HG02840 (cell line): ENCODE data around the gene ANGEL2.
A peak's percentile ranks its signal among the peaks of the same experiment; 100 is the strongest.

Experiments used
- ATAC-seq: cut with Tn5 transposase; IDR thresholded peaks from one replicate; pipeline ENCODE4 v1.9.1; 2021; ENCODE audit warnings: mild to moderate bottlenecking, moderate library complexity, moderate number of reproducible peaks; ENCODE audit not compliant: unreplicated experiment, low FRiP score

ANGEL2 gene

GRCh38 chr1:212954514-212954913, 61.2 kb downstream of the ANGEL2 start:
- ATAC-seq: no peak

GRCh38 chr1:212953321-212953720, 62.3 kb downstream of the ANGEL2 start:
- ATAC-seq: no peak

GRCh38 chr1:212952641-212952976, 63.1 kb downstream of the ANGEL2 start:
- ATAC-seq: no peak

GRCh38 chr1:212951947-212952640, 63.6 kb downstream of the ANGEL2 start:
- no peak for ATAC-seq

- no peak for ATAC-seq
These were observed 64.3 kb downstream of the ANGEL2 start for GRCh38 chr1:212951126-212951946.

GRCh38 chr1:212950243-212951125, 65.2 kb downstream of the ANGEL2 start, which contains the start of gene VASH2:
Gene VASH2 (plus strand): TSS chr1:212950541. CDS start chr1:212951543, 1,002 bp downstream.
- peak; percentile 87 for ATAC-seq

GRCh38 chr1:212949771-212950170, 65.9 kb downstream of the ANGEL2 start:
- no peak for ATAC-seq

GRCh38 chr1:212946872-212947271, 68.8 kb downstream of the ANGEL2 start:
- ATAC-seq: no peak

GRCh38 chr1:212945463-212946160, 70.1 kb downstream of the ANGEL2 start:
- no peak for ATAC-seq

- no peak for ATAC-seq
These were observed 70.6 kb downstream of the ANGEL2 start for GRCh38 chr1:212945056-212945455.

GRCh38 chr1:212944229-212944901, 71.3 kb downstream of the ANGEL2 start:
- peak; percentile 56 for ATAC-seq

- no peak for ATAC-seq
These were observed 72.3 kb downstream of the ANGEL2 start for GRCh38 chr1:212943393-212943710.

- ATAC-seq: no peak
These were observed 72.8 kb downstream of the ANGEL2 start for GRCh38 chr1:212942679-212943392.
